ENCODE measurements around the gene ANKRD6. TPM values are rescaled to one million over a fixed set of nuclear protein-coding genes. Genes with fewer than 3 reads are reported as not detected.

Gene ANKRD6
- total and polyA plus RNA-seq, 2 donors = 10.6 to 12.3 TPM

GRCh38 chr6:89488438-89488837 is 55.5 kb downstream of the ANKRD6 start:
- H3K36me3 ChIP-seq (ENCODE audit: control insufficient read depth in 2 of 2, insufficient read depth in 2 of 2, low read length in 1 of 2) = no peaks in the 10 kb centered on the region
- H3K4me3 ChIP-seq (ENCODE audit: low read length in 2 of 2) = no peak overlapping the region
- H3K4me1 ChIP-seq (ENCODE audit: control insufficient read depth in 2 of 2, insufficient read depth in 2 of 2, low read length in 2 of 2) = no peaks in the 10 kb centered on the region
- no peaks in the 10 kb centered on the region for H3K9me3 ChIP-seq (ENCODE audit: control insufficient read depth in 2 of 2, insufficient read depth in 1 of 2, low read length in 1 of 2)
- no peak for DNase-seq (ENCODE audit: low read depth in 6 of 9, low spot score in 9 of 9)
- no peaks in the 10 kb centered on the region for H3K27me3 ChIP-seq (ENCODE audit: control insufficient read depth in 2 of 2, insufficient read depth in 1 of 2, low read length in 1 of 2)
- no peak overlapping the region for H3K27ac ChIP-seq (ENCODE audit: low read depth in 1 of 2, low read length in 1 of 2)

GRCh38 chr6:89489078-89489477 is 56.1 kb downstream of the ANKRD6 start:
- no peaks in the 10 kb centered on the region for H3K4me1 ChIP-seq (ENCODE audit: control insufficient read depth in 2 of 2, insufficient read depth in 2 of 2, low read length in 2 of 2)
- 38% methylated on average over 3 of the region's 3 CpGs for WGBS
- no peak overlapping the region for H3K27ac ChIP-seq (ENCODE audit: low read depth in 1 of 2, low read length in 1 of 2)
- H3K27me3 ChIP-seq (ENCODE audit: control insufficient read depth in 2 of 2, insufficient read depth in 1 of 2, low read length in 1 of 2) = no peaks in the 10 kb centered on the region
- H3K9me3 ChIP-seq (ENCODE audit: control insufficient read depth in 2 of 2, insufficient read depth in 1 of 2, low read length in 1 of 2) = no peaks in the 10 kb centered on the region
- H3K4me3 ChIP-seq (ENCODE audit: low read length in 2 of 2) = no peak overlapping the region
- no peak for DNase-seq (ENCODE audit: low read depth in 6 of 9, low spot score in 9 of 9)
- no peaks in the 10 kb centered on the region for H3K36me3 ChIP-seq (ENCODE audit: control insufficient read depth in 2 of 2, insufficient read depth in 2 of 2, low read length in 1 of 2)

- 98% methylated on average over 7 of the region's 7 CpGs for WGBS
- no peaks in the 10 kb centered on the region for H3K4me1 ChIP-seq (ENCODE audit: control insufficient read depth in 2 of 2, insufficient read depth in 2 of 2, low read length in 2 of 2)
- H3K36me3 ChIP-seq (ENCODE audit: control insufficient read depth in 2 of 2, insufficient read depth in 2 of 2, low read length in 1 of 2) = no peaks in the 10 kb centered on the region
- no peaks in the 10 kb centered on the region for H3K9me3 ChIP-seq (ENCODE audit: control insufficient read depth in 2 of 2, insufficient read depth in 1 of 2, low read length in 1 of 2)
- H3K27ac ChIP-seq (ENCODE audit: low read depth in 1 of 2, low read length in 1 of 2) = no peak overlapping the region
- H3K4me3 ChIP-seq (ENCODE audit: low read length in 2 of 2) = no peak overlapping the region
- no peaks in the 10 kb centered on the region for H3K27me3 ChIP-seq (ENCODE audit: control insufficient read depth in 2 of 2, insufficient read depth in 1 of 2, low read length in 1 of 2)
- no peak for DNase-seq (ENCODE audit: low read depth in 6 of 9, low spot score in 9 of 9)
Measured at GRCh38 chr6:89492025-89492640, 59.2 kb downstream of the ANKRD6 start.

- Histone ChIP-seq H3K4me3 (ENCODE audit: low read length in 2 of 2) (no peak overlapping the region), H3K4me1 (ENCODE audit: control insufficient read depth in 2 of 2, insufficient read depth in 2 of 2, low read length in 2 of 2) (no peaks in the 10 kb centered on the region), H3K27ac (ENCODE audit: low read depth in 1 of 2, low read length in 1 of 2) (no peak overlapping the region), H3K27me3 (ENCODE audit: control insufficient read depth in 2 of 2, insufficient read depth in 1 of 2, low read length in 1 of 2) (no peaks in the 10 kb centered on the region), H3K36me3 (ENCODE audit: control insufficient read depth in 2 of 2, insufficient read depth in 2 of 2, low read length in 1 of 2) (no peaks in the 10 kb centered on the region), H3K9me3 (ENCODE audit: control insufficient read depth in 2 of 2, insufficient read depth in 1 of 2, low read length in 1 of 2) (no peaks in the 10 kb centered on the region)
- WGBS = over 99% methylated on average over 3 of the region's 3 CpGs
- no peak for DNase-seq (ENCODE audit: low read depth in 6 of 9, low spot score in 9 of 9)
Measured at GRCh38 chr6:89494131-89494793, 61.3 kb downstream of the ANKRD6 start.

- Histone ChIP-seq H3K27me3 (ENCODE audit: control insufficient read depth in 2 of 2, insufficient read depth in 1 of 2, low read length in 1 of 2) (no peaks in the 10 kb centered on the region), H3K36me3 (ENCODE audit: control insufficient read depth in 2 of 2, insufficient read depth in 2 of 2, low read length in 1 of 2) (no peaks in the 10 kb centered on the region), H3K9me3 (ENCODE audit: control insufficient read depth in 2 of 2, insufficient read depth in 1 of 2, low read length in 1 of 2) (no peaks in the 10 kb centered on the region), H3K4me3 (ENCODE audit: low read length in 2 of 2) (no peak overlapping the region), H3K4me1 (ENCODE audit: control insufficient read depth in 2 of 2, insufficient read depth in 2 of 2, low read length in 2 of 2) (no peaks in the 10 kb centered on the region), H3K27ac (ENCODE audit: low read depth in 1 of 2, low read length in 1 of 2) (no peak overlapping the region)
- 40% methylated on average over 7 of the region's 7 CpGs for WGBS
- DNase-seq (ENCODE audit: low read depth in 6 of 9, low spot score in 9 of 9) = no peak
Measured at GRCh38 chr6:89495961-89496535, 63.1 kb downstream of the ANKRD6 start.

GRCh38 chr6:89500611-89501010 is 67.7 kb downstream of the ANKRD6 start:
- Histone ChIP-seq H3K4me1 (ENCODE audit: control insufficient read depth in 2 of 2, insufficient read depth in 2 of 2, low read length in 2 of 2) (no peaks in the 10 kb centered on the region), H3K9me3 (ENCODE audit: control insufficient read depth in 2 of 2, insufficient read depth in 1 of 2, low read length in 1 of 2) (no peaks in the 10 kb centered on the region), H3K27me3 (ENCODE audit: control insufficient read depth in 2 of 2, insufficient read depth in 1 of 2, low read length in 1 of 2) (no peaks in the 10 kb centered on the region), H3K36me3 (ENCODE audit: control insufficient read depth in 2 of 2, insufficient read depth in 2 of 2, low read length in 1 of 2) (no peaks in the 10 kb centered on the region), H3K27ac (ENCODE audit: low read depth in 1 of 2, low read length in 1 of 2) (no peak overlapping the region), H3K4me3 (ENCODE audit: low read length in 2 of 2) (no peak overlapping the region)
- 97% methylated on average over 3 of the region's 3 CpGs for WGBS
- DNase-seq (ENCODE audit: low read depth in 6 of 9, low spot score in 9 of 9) = no peak

GRCh38 chr6:89501222-89501621 is 68.3 kb downstream of the ANKRD6 start:
- no peaks in the 10 kb centered on the region for H3K27me3 ChIP-seq (ENCODE audit: control insufficient read depth in 2 of 2, insufficient read depth in 1 of 2, low read length in 1 of 2)
- H3K27ac ChIP-seq (ENCODE audit: low read depth in 1 of 2, low read length in 1 of 2) = no peak overlapping the region
- WGBS = 87% methylated on average over 3 of the region's 3 CpGs
- H3K36me3 ChIP-seq (ENCODE audit: control insufficient read depth in 2 of 2, insufficient read depth in 2 of 2, low read length in 1 of 2) = no peaks in the 10 kb centered on the region
- H3K4me3 ChIP-seq (ENCODE audit: low read length in 2 of 2) = no peak overlapping the region
- DNase-seq (ENCODE audit: low read depth in 6 of 9, low spot score in 9 of 9) = no peak
- no peaks in the 10 kb centered on the region for H3K4me1 ChIP-seq (ENCODE audit: control insufficient read depth in 2 of 2, insufficient read depth in 2 of 2, low read length in 2 of 2)
- H3K9me3 ChIP-seq (ENCODE audit: control insufficient read depth in 2 of 2, insufficient read depth in 1 of 2, low read length in 1 of 2) = no peaks in the 10 kb centered on the region

- H3K9me3 ChIP-seq (ENCODE audit: control insufficient read depth in 2 of 2, insufficient read depth in 1 of 2, low read length in 1 of 2) = no peaks in the 10 kb centered on the region
- no peaks in the 10 kb centered on the region for H3K4me1 ChIP-seq (ENCODE audit: control insufficient read depth in 2 of 2, insufficient read depth in 2 of 2, low read length in 2 of 2)
- no peak overlapping the region for H3K27ac ChIP-seq (ENCODE audit: low read depth in 1 of 2, low read length in 1 of 2)
- WGBS = 95% methylated on average over 2 of the region's 2 CpGs
- no peak for DNase-seq (ENCODE audit: low read depth in 6 of 9, low spot score in 9 of 9)
- H3K27me3 ChIP-seq (ENCODE audit: control insufficient read depth in 2 of 2, insufficient read depth in 1 of 2, low read length in 1 of 2) = no peaks in the 10 kb centered on the region
- no peaks in the 10 kb centered on the region for H3K36me3 ChIP-seq (ENCODE audit: control insufficient read depth in 2 of 2, insufficient read depth in 2 of 2, low read length in 1 of 2)
- no peak overlapping the region for H3K4me3 ChIP-seq (ENCODE audit: low read length in 2 of 2)
Measured at GRCh38 chr6:89501753-89502152, 68.8 kb downstream of the ANKRD6 start.

- DNase-seq (ENCODE audit: low read depth in 6 of 9, low spot score in 9 of 9) = no peak
- Histone ChIP-seq H3K27ac (ENCODE audit: low read depth in 1 of 2, low read length in 1 of 2) (no peak overlapping the region), H3K4me3 (ENCODE audit: low read length in 2 of 2) (no peak overlapping the region), H3K4me1 (ENCODE audit: control insufficient read depth in 2 of 2, insufficient read depth in 2 of 2, low read length in 2 of 2) (no peaks in the 10 kb centered on the region), H3K27me3 (ENCODE audit: control insufficient read depth in 2 of 2, insufficient read depth in 1 of 2, low read length in 1 of 2) (no peaks in the 10 kb centered on the region), H3K36me3 (ENCODE audit: control insufficient read depth in 2 of 2, insufficient read depth in 2 of 2, low read length in 1 of 2) (no peaks in the 10 kb centered on the region), H3K9me3 (ENCODE audit: control insufficient read depth in 2 of 2, insufficient read depth in 1 of 2, low read length in 1 of 2) (no peaks in the 10 kb centered on the region)
- 95% methylated on average over 2 of the region's 2 CpGs for WGBS
Measured at GRCh38 chr6:89503641-89504040, 70.7 kb downstream of the ANKRD6 start.

All from thymus (tissue), 11 donors.